Peyer's patch (tissue), 4 donors: ENCODE data around the gene CAV1.

ENCODE experiments used
- POLR2A ChIP-seq, 2 donors: fragments of 450-650 bp; IDR thresholded peaks; one replicate each; pipeline ENCODE4 v1.5.1; 2017; ENCODE audit warnings: antibody characterized with exemption in 2 of 2, mild to moderate bottlenecking in 2 of 2, moderate library complexity in 2 of 2
- TF ChIP-seq, protein P1 (sequence below), 6 experiments: fragments of 450-650 bp in 4 of 6; fragments of 200-600 bp in 2 of 6; sonication (generic) in 1 of 6; IDR thresholded peaks; one replicate each; pipeline ENCODE4 v1.5.1; 2017 to 2019; ENCODE audit warnings: antibody characterized with exemption in 6 of 6, mild to moderate bottlenecking in 3 of 6, moderate library complexity in 1 of 6

DNA sequence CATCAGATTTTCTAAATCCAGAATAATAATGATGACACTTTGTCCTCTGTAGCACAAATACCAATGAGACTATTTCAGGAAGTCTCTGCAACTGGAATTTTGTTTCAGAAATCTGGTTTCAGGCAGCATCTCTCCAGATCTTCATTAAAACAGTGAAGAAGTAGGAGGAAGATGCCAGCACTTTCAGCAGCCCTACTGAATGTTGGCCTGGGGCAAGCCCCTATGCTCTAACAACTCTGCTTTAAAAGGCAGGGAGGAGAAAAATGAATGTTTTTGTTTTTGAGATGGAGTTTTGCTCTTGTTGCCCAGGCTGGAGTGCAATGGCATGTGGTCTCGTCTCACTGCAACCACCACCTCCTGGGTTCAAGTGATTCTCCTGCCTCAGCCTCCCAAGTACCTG, 7.2 kb upstream of the CAV1 start:
- TF ChIP-seq, protein P1, sequence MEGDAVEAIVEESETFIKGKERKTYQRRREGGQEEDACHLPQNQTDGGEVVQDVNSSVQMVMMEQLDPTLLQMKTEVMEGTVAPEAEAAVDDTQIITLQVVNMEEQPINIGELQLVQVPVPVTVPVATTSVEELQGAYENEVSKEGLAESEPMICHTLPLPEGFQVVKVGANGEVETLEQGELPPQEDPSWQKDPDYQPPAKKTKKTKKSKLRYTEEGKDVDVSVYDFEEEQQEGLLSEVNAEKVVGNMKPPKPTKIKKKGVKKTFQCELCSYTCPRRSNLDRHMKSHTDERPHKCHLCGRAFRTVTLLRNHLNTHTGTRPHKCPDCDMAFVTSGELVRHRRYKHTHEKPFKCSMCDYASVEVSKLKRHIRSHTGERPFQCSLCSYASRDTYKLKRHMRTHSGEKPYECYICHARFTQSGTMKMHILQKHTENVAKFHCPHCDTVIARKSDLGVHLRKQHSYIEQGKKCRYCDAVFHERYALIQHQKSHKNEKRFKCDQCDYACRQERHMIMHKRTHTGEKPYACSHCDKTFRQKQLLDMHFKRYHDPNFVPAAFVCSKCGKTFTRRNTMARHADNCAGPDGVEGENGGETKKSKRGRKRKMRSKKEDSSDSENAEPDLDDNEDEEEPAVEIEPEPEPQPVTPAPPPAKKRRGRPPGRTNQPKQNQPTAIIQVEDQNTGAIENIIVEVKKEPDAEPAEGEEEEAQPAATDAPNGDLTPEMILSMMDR (IDR thresholded peaks at IDR 0.05), result no peak
- no peak for TF ChIP-seq POLR2A (IDR thresholded peaks at IDR 0.05)
